NCI-H345 treated with DMSO at 0.1 percent for 48 hours (cell line): ENCODE results near the gene KLF4.

Source experiments
- DNase-seq: peaks from one replicate; lab custom pipeline; 2025; ENCODE audit not compliant: unreplicated experiment; lab: John Stamatoyannopoulos, UW

Gene KLF4

GRCh38 chr9:107488375-107489143 is 1.0 kb downstream of the KLF4 start:
- DNase-seq = no peak

GRCh38 chr9:107487521-107488374 is 1.8 kb downstream of the KLF4 start:
- no peak for DNase-seq

GRCh38 chr9:107486674-107487520 is 2.7 kb downstream of the KLF4 start:
- no peak for DNase-seq

- DNase-seq = no peak
These were observed 4.0 kb downstream of the KLF4 start for GRCh38 chr9:107485458-107486043.

GRCh38 chr9:107484117-107484723 is 5.3 kb downstream of the KLF4 start:
- DNase-seq = peak; percentile 56

GRCh38 chr9:107483666-107484065 is 5.9 kb downstream of the KLF4 start:
- no peak for DNase-seq

- no peak for DNase-seq
These were observed 8.5 kb downstream of the KLF4 start for GRCh38 chr9:107481035-107481434.

- DNase-seq = no peak
These were observed 9.2 kb downstream of the KLF4 start for GRCh38 chr9:107480386-107480789.

GRCh38 chr9:107478805-107479204 is 10.8 kb downstream of the KLF4 start:
- no peak for DNase-seq

GRCh38 chr9:107474124-107474523 is 15.4 kb downstream of the KLF4 start:
- DNase-seq = no peak

- DNase-seq = peak; percentile 85
These were observed 16.8 kb downstream of the KLF4 start for GRCh38 chr9:107472581-107473340.

- DNase-seq = no peak
These were observed 18.0 kb downstream of the KLF4 start for GRCh38 chr9:107471552-107471951.

- no peak for DNase-seq
These were observed 22.2 kb downstream of the KLF4 start for GRCh38 chr9:107467416-107467815.

GRCh38 chr9:107466826-107467225 is 22.7 kb downstream of the KLF4 start:
- no peak for DNase-seq

- no peak for DNase-seq
These were observed 23.8 kb downstream of the KLF4 start for GRCh38 chr9:107465467-107466451.

GRCh38 chr9:107464516-107464915 is 25.1 kb downstream of the KLF4 start:
- DNase-seq = no peak

- DNase-seq = no peak
These were observed 26.9 kb downstream of the KLF4 start for GRCh38 chr9:107462691-107463090.

GRCh38 chr9:107460153-107461023 is 29.2 kb downstream of the KLF4 start:
- no peak for DNase-seq
